Activated CD4-positive, alpha-beta T cell treated with anti-CD3 and anti-CD28 coated beads, Interleukin-2, amount 50 U/mL, for 16 hours (primary cell): ENCODE data around the gene BLNK.
"Not testable (repeated sequence)": the region's sequence is repeated elsewhere in the genome, so short reads cannot be mapped to it uniquely, and the experiment has no call there.

Experiments used
- DNase-seq: peaks from one replicate; pipeline ENCODE4 v3.0.0-alpha.2; 2020

Gene BLNK

DNA sequence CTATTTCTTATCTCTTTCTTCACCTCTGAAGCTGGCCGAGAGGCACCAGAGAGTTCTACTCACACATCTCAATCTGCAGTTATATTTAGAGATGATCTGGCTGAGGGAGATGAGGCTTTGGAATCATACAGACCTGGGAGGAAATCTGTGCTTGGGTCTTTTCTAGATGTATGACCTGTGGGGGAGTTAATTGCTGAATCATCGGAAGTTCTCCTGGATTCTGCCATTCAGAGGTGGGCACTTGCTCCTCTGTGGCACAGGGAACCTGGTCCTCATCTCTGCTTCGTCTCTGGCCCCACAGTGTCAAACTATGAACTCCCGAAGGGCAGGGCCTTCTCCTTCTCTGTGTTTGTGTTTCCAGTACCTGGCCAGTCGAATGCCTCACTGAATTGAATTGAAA is 52.5 kb downstream of the BLNK start:
- no peak for DNase-seq

DNA sequence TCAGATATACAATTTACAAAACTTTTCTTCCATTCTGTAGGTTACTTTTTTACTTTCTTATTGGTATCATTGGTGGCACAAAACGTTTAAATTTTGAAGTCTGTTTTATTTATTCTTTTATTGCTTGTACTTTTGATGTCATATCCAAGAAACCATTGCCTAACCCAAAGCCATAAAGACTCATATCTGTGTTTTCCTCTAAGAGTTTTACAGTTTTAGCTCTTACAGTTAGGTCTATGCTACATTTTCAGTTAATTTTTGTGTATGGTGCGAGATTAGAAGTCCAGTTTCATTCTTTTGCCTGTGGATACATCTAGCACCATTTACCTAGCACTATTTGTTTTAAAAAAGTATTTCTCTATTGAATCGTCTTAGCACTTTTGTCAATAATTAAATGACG is 53.7 kb downstream of the BLNK start:
- no peak for DNase-seq

DNA sequence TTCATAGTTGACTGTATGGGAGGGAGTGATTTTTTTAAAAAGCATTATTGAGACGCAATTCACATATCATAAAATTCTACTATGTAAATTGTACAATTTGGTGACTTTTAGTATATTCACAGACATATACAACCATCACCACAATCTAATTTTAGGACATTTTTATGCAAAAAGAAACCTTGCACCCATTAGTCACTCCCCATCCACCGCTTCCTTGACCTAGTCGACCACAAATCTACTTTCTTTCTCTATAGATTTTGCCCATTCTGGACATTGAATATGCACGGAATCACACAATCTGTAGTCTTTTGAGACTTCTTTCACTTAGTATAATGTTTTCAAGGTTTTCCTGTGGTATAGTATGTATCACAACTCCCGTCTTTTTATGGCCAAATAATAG is 54.6 kb downstream of the BLNK start:
- DNase-seq: no peak

DNA sequence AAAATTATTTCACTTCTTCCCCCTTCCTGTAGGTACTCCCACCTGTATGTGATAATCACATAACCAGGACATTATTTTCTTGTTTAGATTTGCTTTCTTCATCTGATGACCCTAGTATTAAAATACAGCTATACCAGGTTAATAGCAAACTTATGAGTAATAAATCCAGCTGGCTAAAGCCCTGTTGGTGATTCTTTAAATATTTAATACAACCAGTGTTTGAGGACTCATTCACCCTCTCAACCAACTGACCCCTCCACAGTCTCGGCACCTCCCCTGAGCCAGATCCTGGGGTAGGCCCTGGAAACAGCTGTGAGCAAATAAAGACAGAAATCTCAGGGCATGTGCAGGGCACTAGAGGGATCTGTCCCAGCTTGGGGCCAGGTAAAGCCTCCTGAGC is 58.5 kb downstream of the BLNK start:
- no peak for DNase-seq

DNA sequence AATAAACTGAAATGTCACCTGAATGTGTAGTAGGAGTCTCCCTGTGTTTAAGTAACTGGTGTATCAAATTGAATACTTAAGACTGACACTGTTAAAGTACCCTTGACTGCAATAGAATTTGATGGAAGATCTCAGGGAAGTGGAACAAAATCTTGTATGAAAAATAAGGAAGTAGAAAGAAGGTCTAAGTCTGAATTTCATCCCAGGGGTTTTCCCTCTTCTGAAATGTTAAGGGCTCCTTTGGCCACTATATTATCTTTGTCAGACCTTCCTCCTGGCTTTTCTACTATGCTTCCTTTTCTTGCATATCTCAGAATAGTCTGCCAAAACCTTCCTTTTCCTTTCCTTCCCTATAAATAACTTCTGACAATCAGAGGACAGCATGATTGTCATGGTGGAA is 59.6 kb downstream of the BLNK start:
- no peak for DNase-seq

DNA sequence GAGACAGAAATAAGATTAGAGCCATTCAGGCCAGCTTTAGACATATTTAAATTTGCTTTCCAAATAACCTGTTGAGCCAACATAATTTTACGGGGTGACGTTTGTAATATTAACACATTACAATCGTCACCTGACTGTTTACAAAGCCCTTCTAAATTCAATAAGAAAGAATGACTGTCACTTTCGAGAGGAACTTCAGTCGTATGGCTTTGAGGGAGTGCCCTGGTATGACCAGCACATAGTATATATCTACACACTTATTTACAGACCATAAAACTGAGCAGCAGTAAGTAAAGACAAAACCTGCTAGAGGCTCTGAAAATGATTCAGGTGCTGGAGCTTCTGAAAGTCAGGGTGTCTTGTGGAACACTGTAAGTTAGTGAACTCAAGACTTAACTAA is 62.4 kb downstream of the BLNK start:
- DNase-seq: no peak

DNA sequence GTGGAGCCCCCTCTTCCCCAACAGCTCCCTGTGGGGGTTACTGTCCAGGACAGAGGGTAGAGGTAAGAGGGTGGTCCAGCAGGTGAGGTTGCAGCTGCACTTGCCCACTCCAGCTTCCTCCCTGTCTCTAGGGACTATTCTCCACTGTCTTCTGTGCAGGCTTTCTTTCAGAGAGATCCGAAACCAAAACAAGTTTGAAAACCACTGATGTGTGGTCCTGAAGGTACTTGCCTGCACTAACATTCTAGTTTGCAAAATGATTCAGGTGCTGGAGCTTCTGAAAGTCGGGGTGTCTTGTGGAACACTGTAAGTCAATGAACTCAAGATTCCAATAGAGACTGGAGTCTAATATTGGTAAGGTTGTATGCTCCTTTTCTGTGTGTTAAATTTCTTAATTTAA is 63.1 kb downstream of the BLNK start:
- no peak for DNase-seq

DNA sequence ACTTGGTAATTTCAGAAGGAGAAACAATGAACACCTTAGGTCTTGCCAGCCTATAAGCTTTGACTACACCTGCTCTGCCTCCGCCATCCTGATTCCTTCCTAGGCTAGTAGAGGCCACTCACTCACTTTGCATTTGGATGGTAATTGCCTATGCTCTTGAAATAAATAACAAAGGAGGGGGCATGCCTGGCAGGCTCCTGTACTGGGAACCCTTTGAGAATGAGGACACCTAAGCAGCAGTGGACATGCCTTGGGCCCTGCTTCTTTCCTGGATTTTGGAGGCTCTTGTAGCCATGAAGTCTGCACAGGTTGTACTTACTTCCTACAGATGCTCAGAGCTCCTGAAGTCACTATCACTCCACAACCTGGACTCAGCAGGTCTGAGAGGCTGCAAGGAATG is 65.8 kb downstream of the BLNK start:
- no peak for DNase-seq

DNA sequence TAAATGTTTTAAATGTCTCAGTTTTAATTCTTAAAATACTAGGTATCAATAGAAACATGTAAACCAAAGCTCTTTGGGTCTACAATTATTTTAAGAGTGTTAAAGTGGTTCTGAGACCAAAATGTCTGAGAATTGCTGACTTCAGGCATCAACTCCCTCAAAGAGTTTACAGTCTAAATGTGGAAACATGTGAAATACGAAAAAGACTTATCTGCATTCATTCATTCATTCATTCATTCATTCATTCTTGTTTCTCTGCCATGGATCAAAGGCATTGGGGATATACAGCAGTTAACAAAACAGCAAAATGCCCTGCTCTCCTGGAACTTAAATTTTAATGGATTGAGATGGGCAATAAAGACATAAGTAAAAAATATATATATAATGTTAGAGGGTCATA is 69.8 kb downstream of the BLNK start:
- DNase-seq: no peak

DNA sequence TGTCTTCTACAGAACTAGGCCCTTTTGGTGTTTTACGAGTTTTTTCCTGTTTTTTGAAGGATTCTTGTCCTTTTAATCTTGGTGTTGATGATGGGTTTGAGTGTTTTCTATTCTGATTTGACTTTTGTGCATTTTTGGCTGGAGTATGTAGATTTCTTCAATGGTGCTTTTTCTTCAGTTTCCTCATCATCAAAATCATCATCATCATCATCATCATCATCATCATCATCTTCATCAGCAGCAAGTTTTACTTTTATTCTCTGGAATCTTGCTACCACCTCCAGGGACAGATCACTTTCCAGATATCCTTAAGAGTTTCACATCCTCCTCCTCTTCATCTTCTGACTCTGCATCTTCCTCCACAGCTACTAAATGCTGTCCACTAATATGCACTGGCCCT is 81.9 kb downstream of the BLNK start:
- not testable (repeated sequence) for DNase-seq

DNA sequence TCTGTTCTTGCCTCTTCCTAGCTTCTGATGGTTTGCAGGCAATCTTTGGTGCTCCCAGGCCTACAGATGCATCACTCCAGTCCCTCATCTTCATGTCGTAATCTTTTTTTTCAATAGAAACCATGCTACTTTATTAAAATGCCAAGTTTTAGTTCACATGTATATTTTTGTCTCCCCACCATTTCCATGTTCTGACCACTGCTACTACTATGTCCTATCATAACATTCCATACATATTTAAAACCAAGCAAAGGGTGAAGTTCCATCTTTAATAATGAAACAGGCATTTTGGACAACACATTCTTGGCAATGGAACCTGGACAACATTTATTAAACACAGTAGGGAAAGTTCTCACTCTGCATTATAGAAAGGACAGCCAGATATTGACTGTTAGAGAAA is 82.5 kb downstream of the BLNK start:
- no peak for DNase-seq

DNA sequence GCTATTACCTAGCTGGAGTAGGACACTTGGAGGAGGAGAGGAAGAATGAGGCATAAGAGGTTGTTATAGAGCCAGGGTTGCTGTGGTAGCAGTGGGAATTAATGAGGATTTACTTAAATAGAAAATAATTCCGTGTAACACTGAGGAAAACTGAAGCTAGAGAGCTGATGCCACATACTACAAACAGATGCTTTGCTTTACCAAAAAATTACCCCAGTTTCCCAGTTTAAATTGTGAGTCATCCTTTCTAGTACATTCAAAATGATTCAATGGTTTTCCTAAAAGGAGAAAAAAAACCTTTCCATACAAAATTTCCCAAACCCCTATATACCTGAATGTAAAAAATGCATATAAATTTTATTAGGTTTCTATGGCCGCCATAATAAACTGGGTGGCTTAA is 82.9 kb downstream of the BLNK start:
- DNase-seq: no peak

DNA sequence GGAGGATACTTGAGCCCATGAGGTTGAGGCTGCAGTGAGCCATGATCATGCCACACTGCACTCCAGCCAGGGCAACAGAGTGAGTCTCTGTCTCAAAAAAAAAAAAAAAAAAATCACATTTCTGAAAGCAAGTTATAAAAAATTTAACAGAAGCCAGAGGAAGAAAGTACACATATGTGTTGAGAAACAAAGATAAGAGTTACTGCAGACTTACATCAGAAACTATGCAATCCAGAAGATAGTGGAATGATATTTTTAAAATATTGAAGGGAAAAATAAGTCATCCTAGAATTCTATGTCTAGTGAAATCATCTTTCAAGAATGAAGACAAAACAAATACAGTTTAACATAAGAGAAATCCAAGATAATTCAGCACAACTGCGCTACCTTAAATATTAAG is 94.4 kb downstream of the BLNK start:
- DNase-seq: no peak

DNA sequence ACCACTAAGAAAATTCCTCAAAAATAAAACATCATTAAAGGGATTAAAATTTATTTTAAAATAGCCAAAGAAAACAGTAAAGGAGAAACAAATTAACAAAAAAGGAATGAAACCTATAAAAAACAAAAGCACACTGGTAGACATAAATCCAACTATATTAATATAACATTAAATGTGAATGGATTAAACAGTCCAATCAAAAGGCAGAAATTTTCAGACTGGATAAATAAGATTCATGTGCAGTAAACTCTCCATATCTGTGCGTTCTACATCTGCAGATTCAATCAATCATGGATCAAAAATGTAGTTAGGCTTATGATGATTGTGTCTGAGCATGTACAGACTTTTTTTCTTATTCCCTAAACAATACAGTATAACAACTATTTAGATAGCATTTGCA is 98.7 kb downstream of the BLNK start:
- no peak for DNase-seq

DNA sequence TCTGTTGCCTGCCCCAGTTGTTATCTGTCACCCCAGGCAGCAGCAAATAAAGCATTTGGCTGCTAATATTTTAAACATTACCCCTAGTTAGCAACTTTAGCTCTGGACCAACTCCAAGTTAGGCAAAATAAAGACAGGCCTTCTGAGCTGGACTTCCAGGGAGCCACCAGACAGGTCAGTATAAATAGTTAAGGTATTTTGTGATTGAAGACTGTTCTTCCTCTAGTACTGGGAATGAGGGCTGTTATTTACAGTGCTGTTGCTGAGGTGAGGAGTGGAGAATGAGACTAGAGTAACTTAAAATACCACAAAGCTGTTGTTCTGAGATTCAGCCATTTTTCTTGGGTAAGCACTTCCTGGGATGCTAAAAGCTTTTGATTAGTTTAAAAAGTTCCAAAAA is 101.1 kb downstream of the BLNK start:
- DNase-seq: no peak

DNA sequence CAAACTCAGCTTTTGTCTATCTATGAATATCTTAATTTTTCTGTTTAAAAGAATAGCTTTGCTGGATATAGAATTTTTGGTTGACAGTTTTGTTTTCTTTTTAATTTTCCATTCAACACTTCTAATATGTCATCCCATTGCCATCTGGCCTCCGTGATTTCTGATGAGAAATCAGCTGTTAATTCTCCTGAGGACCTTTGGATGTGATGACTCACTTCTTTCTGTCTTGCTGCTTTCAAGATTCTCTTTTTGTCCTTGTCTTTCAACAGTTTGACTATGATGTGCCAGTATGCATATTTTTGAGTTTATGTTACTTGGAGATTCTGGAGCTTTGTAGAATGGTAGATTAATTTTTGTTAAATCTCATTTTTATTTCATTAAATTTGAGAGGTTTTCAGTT is 102.8 kb downstream of the BLNK start:
- no peak for DNase-seq

DNA sequence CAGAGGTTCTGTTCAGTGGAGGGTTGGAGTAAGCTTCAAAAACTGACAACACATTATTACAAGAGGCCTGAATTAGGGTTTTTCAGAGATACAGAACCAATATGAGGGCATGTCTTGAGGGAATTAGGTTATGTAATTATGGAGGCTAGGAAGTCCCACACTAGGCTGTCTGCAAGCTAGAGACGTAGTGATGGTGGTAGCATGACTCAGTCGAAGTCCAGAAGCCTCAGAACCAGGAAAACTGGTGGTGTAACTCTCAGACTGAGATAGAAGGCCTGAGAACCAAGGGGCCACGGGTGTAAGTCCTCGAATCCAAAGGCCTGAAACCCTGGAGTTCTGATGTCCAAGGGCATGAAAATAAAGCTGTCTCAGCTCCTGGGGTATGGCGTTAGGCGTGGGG is 105.6 kb downstream of the BLNK start:
- no peak for DNase-seq

DNA sequence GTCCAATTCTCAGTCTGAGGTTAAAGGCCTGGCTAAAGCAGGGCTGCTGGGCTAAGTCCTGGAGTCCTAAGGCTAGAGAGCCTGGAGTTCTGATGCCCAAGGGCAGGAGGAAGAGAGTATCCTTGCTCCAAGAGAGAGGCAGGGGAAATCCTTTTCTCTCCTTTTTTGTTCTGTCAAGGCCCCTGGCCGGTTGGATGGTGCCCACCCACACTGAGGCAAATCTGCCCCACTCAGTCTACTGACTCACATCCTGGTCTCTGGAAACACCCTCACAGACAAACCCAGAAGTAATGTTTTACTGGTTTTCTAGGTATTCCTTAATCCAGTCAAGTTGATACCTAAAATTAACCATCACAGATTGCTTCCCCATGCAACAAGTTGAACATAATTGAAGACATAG is 118.3 kb downstream of the BLNK start:
- peak; percentile 43 for DNase-seq

DNA sequence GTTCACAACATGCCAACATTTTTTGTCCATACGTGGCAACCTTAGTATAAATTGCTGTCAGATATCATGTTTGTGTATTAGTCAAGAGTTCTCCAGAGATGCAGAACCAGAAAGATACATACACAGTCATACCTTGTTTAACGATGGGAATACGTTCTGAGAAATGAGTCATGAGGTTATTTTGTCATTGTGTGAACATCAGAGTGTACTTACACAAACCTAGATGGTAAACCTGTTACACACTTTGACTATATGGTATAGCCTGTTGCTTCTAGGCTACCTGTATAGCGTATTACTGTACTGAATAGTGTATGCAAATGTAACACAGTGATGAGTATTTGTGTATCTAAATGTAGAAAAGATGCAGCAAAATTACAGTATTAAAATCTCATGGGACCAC is 118.9 kb downstream of the BLNK start:
- DNase-seq: peak; percentile 60
